SH-SY5Y (cell line): Measurements from ENCODE around the gene CAMLG.

Source experiments
- GATA2 ChIP-seq: IDR thresholded peaks from 2 replicates; pipeline ENCODE4 v1.6.1; 2011; ENCODE audit warnings: mild to moderate bottlenecking, low read depth, low read length
- GATA3 ChIP-seq: IDR thresholded peaks from 2 replicates; pipeline ENCODE4 v1.6.1; 2011; ENCODE audit warnings: low read depth, mild to moderate bottlenecking, low read length, moderate library complexity

DNA sequence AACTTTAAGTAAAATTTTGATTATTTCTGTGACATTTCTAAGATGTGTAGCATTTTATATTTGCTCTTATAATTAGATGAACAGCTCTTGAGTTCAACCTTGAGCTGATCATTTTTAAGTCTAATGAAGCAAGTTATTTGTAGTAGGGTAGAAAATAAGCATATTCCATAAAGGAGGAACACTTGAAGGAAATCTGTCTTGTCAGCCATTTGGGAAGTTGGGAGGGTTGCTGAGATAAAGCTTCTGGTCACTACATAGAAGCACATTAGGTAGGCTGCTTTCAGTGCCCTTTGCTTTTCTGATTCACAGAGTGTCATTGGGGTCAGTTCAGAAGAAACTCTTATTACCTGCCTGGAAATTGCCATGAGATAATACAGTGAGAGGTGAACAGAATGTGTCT lies 45.6 kb upstream of the CAMLG start:
- TF ChIP-seq GATA3 (no peak), GATA2 (no peak)
